Measurements from ENCODE around the gene LY6G6C.

The LY6G6C gene

GRCh38 chr6:31701666-31702404 lies 19.7 kb downstream of the LY6G6C start:
- Histone ChIP-seq H3K27me3 (ENCODE audit: insufficient read depth, poor library complexity, severe bottlenecking) (no peaks in the 10 kb centered on the region), H3K27ac (replicated peaks) (peak overlapping the region; percentile 96), H3K4me3 (replicated peaks; ENCODE audit: insufficient read depth, low read length) (peak overlapping the region; percentile 64)
- TF ChIP-seq REST (IDR thresholded peaks at IDR 0.05; ENCODE audit: insufficient replicate concordance, low read depth) (no peak), SPI1 (IDR thresholded peaks at IDR 0.05; ENCODE audit: borderline replicate concordance, low read depth) (no peak), POLR2AphosphoS5 (IDR thresholded peaks at IDR 0.05; ENCODE audit: low read depth) (no peak), CTCF (IDR thresholded peaks at IDR 0.05; ENCODE audit: insufficient read depth, low read length) (no peak), GABPA (IDR thresholded peaks at IDR 0.05; ENCODE audit: low read depth) (no peak)
- no peak for DNase-seq (ENCODE audit: low read depth in 1 of 2, low spot score in 1 of 2)

GRCh38 chr6:31700740-31701401 lies 20.7 kb downstream of the LY6G6C start:
- no peak for TF ChIP-seq GABPA (IDR thresholded peaks at IDR 0.05; ENCODE audit: low read depth)
- TF ChIP-seq SPI1 (IDR thresholded peaks at IDR 0.05; ENCODE audit: borderline replicate concordance, low read depth): no peak
- no peak for TF ChIP-seq CTCF (IDR thresholded peaks at IDR 0.05; ENCODE audit: insufficient read depth, low read length)
- TF ChIP-seq POLR2AphosphoS5 (IDR thresholded peaks at IDR 0.05; ENCODE audit: low read depth): no peak
- TF ChIP-seq REST (IDR thresholded peaks at IDR 0.05; ENCODE audit: insufficient replicate concordance, low read depth): no peak
- DNase-seq (ENCODE audit: low read depth in 1 of 2, low spot score in 1 of 2): no peak
- Histone ChIP-seq H3K27me3 (ENCODE audit: insufficient read depth, poor library complexity, severe bottlenecking) (no peaks in the 10 kb centered on the region), H3K4me3 (replicated peaks; ENCODE audit: insufficient read depth, low read length) (no peak overlapping the region), H3K27ac (replicated peaks) (no peak overlapping the region)

GRCh38 chr6:31697555-31697954 lies 24.0 kb downstream of the LY6G6C start:
- no peak for DNase-seq (ENCODE audit: low read depth in 1 of 2, low spot score in 1 of 2)
- H3K4me3 ChIP-seq (replicated peaks; ENCODE audit: insufficient read depth, low read length): no peak overlapping the region
- H3K27me3 ChIP-seq (ENCODE audit: insufficient read depth, poor library complexity, severe bottlenecking): no peaks in the 10 kb centered on the region
- no peak overlapping the region for H3K27ac ChIP-seq (replicated peaks)
- TF ChIP-seq SPI1 (IDR thresholded peaks at IDR 0.05; ENCODE audit: borderline replicate concordance, low read depth): no peak
- no peak for TF ChIP-seq POLR2AphosphoS5 (IDR thresholded peaks at IDR 0.05; ENCODE audit: low read depth)
- TF ChIP-seq GABPA (IDR thresholded peaks at IDR 0.05; ENCODE audit: low read depth): no peak
- TF ChIP-seq CTCF (IDR thresholded peaks at IDR 0.05; ENCODE audit: insufficient read depth, low read length): no peak
- TF ChIP-seq REST (IDR thresholded peaks at IDR 0.05; ENCODE audit: insufficient replicate concordance, low read depth): no peak
